GM21526 (cell line): ENCODE data around the gene TSHZ1.
"Not testable (repeated sequence)": the region's sequence is repeated elsewhere in the genome, so short reads cannot be mapped to it uniquely, and the experiment has no call there.

Source experiments
- ATAC-seq: cut with Tn5 transposase; IDR thresholded peaks from one replicate; pipeline ENCODE4 v1.9.1; 2021; ENCODE audit warnings: moderate library complexity; ENCODE audit not compliant: unreplicated experiment, low FRiP score

TSHZ1 gene

DNA sequence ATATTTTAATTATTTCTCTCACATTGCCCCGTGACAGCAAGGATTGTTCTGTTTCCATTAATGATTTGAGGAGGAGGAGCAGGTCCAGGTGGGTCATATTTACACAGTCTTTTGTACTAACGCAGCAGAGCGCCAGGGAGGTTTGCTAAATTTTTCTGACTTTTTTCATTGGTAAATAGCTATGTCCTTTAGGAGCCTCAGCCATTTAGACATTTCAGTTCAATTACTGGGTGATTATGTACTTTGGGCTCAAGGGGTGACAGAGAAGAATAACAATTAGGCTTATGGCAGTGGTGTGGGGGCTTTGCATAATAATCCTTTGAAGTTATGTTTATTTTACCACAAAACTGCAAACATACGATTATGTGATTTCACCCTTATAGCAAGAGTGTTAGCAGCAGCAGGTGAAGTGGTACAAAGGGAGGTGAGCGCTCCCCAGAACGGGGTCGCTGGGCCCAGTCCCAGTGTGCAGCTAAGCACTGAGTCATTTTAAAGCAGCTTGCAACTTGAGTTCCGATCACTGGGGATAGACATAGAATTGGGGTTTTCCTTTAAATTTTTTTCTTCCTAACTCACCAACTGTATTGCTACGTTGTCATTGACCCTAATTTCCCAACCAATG, 80.3 kb downstream of the TSHZ1 start:
- ATAC-seq, result no peak

DNA sequence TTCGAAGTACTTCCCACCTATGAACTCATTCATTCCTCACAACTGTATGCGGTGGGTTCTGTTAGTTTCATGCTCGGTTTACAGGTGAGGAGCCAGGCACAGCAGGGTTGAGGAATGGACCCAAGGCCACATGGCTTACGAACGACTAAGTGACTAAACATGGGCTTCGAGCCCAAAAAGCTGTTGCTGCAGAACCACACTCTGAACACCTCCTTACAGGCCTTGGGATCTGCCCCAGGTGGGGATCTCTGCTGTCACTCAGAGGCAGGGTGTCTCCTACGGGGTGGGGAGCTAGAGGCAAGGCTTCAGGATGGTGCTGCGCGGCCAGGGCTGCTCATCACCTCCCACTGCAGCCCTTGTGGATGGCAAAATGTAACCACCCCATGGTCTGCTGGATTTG, 80.9 kb downstream of the TSHZ1 start:
- ATAC-seq, result no peak

- no peak for ATAC-seq
Observed at GRCh38 chr18:75293591-75293990, 83.0 kb downstream of the TSHZ1 start.

- ATAC-seq, result no peak
Observed at GRCh38 chr18:75297731-75298130, 87.1 kb downstream of the TSHZ1 start.

DNA sequence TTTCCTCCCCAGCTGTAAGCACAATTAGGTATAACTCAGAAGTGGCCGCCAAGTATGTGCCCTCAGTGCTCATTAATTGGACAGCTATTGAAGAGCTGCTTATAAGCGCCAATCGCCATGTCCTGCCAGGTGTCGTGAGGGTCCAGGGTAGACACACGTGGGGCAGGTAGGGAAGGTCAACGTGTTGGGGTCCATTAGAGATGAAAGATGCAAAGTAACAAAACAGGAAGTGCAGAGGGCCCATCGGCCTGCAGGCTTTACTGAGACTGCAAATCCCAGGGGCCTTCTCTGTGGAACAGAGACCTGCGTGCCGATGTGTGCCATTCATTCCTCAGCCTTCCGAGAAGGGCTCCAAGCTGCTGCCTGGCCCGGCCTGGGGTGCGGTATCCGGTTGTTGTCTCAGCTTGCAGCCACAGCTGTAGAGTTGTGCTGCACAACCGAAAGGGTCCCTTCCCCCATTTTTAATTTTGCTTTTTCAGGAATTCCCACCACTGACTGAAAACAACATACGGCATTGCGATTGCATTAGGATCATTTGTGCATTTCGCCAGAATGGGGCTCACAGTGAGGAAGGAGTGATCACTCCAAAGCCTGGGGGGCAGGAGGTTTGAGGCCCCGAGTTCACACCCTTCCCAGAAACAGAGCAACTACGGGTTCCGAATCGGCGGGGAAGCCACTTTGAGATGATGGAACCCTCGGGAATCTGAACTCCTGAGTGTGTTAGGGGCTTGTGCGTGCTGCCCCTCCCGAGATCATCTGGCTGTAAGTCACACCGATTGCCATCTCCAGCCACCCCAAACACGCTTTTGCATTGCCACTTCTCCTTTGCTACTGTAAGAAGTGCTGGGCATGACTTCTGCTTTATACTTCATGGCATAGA, 94.3 kb downstream of the TSHZ1 start:
- ATAC-seq, result no peak

DNA sequence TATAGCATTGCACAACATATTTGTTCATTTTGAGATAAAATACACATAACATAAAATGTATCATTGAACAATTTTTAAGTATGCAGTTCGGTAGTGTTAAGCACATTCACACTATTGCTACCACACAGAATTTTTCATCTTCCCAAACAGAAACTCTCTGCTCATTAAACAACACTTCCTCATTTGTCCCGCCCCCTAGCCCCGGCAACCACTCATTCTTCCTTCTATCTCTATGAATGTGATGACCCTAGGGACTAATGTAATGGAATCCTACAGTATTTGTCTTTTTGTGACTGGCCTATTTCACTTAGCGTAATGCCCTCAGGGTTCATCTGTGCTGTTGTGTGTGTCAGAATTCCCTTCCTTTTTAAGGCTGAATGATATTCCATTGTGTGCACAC, 95.4 kb downstream of the TSHZ1 start:
- no peak for ATAC-seq

DNA sequence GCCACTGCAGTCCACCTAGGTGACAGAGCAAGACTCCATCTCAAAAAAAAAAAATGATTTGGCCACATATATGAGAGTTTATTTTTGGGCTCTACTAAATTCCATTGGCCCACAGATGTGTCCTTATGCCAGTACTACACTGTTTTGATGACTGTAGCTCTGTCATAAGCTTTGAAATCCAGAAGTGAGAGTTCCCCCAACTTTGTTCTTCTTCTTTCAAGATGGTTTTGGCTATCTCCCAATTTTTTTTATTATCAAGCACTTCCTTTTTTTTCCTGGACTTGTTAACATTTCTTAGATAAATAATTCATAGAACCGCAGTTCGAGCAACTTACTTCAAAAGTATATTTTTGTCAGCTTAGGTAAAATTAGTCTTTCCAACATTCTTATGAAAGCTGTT, 96.9 kb downstream of the TSHZ1 start:
- ATAC-seq, result no peak

DNA sequence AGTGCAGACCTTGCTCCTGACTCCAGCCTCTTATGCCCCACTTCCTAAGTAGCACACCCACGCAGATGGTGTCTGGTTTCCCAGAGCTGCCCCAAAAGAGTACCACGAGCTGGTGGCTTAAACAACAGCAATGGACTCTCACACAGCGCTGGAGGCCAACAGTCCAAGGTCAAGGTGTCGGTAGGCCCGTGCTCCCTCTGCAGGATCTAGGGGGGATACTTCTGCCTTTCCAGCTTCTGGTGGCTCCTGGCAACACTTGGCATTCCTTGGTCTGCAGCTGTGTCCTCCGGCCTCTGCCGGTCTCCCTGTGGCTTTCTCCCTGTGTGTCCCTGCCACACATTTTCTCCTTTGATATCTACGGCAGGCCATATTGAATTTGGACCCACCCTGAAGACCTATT, 99.0 kb downstream of the TSHZ1 start:
- ATAC-seq, result no peak

- no peak for ATAC-seq
Observed at GRCh38 chr18:75314117-75314516, 103.5 kb downstream of the TSHZ1 start.

GRCh38 chr18:75314606-75315005, 104.0 kb downstream of the TSHZ1 start:
- ATAC-seq, result no peak

- no peak for ATAC-seq
Observed at GRCh38 chr18:75316223-75316622, 105.6 kb downstream of the TSHZ1 start.

DNA sequence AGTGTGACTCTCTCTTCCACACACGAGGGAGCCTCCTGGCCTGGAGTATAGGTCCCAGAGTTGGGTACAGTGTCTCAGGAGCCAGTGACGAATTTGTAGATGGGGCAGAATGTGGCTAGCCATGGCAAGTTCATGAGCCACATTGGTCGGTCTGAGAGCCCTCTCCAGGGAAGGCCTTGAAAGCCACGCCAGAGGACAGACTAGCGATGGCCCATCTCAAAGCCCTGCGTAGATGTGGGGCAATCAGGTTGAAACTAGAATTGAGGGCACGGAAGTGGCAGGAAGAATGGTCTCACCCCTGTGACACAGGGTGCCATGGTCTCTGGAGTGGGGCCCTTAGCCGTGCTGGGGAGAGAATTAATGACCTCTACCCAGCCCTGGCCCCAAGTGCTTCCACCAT, 106.2 kb downstream of the TSHZ1 start:
- no peak for ATAC-seq

DNA sequence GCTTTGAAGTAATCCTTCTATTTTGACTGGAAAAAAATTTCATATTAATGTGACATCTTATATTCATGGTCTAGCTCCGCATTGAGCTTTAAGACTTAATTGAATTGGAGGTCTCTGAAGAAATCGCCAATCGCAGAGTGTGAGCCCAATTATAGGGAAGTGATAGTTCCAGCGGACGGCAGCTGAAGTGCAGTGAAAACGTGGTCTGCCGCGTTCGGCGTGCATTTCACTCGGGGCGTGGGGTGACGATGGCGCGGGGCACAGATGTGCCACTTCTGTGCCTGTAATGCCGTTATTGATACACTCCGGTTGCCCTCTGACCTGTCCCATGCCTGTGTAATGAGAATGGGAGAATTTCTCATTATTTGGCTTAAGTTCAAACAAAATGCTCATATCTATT, 106.7 kb downstream of the TSHZ1 start:
- no peak for ATAC-seq

GRCh38 chr18:75317703-75318102, 107.1 kb downstream of the TSHZ1 start:
- ATAC-seq, result no peak

DNA sequence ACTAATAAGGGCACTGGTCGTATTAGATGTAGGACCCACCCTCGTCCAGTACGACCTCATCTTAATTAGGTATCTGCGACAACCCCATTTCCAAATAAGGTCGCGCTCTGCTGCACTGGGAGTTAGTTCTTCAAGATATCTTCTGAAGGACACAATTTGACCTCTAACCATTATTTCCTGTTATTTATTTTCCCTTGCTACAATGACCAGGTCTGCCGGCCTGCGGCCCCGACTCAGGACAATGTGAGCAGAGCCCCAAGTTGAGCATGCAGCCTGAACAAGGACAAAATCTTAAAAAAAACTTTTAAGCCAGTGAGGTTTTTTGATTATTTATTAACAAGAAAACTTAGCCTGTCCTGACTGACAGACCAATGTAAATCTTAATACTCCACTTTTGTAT, 109.3 kb downstream of the TSHZ1 start:
- ATAC-seq, result no peak

- no peak for ATAC-seq
Observed at GRCh38 chr18:75320506-75320905, 109.9 kb downstream of the TSHZ1 start.

GRCh38 chr18:75321431-75321830, 110.8 kb downstream of the TSHZ1 start:
- ATAC-seq, result no peak

- no peak for ATAC-seq
Observed at GRCh38 chr18:75322206-75322605, 111.6 kb downstream of the TSHZ1 start.

- no peak for ATAC-seq
Observed at GRCh38 chr18:75323821-75324585, 113.4 kb downstream of the TSHZ1 start.

- ATAC-seq, result no peak
Observed at GRCh38 chr18:75324686-75325257, 114.2 kb downstream of the TSHZ1 start.

DNA sequence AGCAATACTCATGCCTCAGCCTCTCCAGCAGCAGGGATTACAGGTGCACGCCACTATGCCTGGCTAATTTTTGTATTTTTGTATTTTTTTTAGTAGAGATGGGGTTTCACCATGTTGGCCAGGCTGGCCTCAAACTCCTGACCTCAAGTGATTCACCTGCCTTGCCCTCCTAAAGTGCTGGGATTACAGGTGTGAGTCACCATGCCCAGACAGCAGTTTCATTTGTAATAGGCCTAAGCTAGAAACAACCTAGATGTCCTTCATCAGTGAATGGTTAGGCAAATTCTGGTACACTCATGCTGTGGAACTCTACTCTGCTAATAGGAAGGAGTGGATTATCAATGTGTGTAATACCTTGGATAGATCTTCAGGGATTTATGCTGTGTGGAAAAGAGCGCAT, 119.2 kb downstream of the TSHZ1 start:
- not testable (repeated sequence) for ATAC-seq
